Keratinocyte (primary cell): Measurements from ENCODE around the gene PUS1. TPM values are rescaled to one million over a fixed set of nuclear protein-coding genes. Genes with fewer than 3 reads are reported as not detected.

Experiments used
- DNase-seq: peaks from one replicate; pipeline ENCODE4 v3.0.0-alpha.2; 2011; ENCODE audit warnings: low read depth, missing footprints, low spot score
- FAIRE-seq: peaks from 2 replicates; lab custom pipeline; 2011; peaks lifted over from hg19 to GRCh38; lab: Jason Lieb, UNC
- H2AFZ ChIP-seq: 2 replicates; pipeline ENCODE4 v1.6.0; 2012; ENCODE audit warnings: low read length, control low read depth, inconsistent platforms; ENCODE audit not compliant: control insufficient read depth
- H3K27ac ChIP-seq: 2 replicates; pipeline ENCODE4 v1.5.1; 2011; ENCODE audit warnings: low read length; ENCODE audit not compliant: control insufficient read depth, insufficient read depth
- H3K27me3 ChIP-seq: 3 replicates; pipeline ENCODE4 v1.6.0; 2011; ENCODE audit warnings: low read length; ENCODE audit not compliant: control insufficient read depth, insufficient read depth; ENCODE audit errors: extremely low read depth
- H3K36me3 ChIP-seq, 2 experiments: 2 replicates in 1 of 2; 3 replicates in 1 of 2; pipeline ENCODE4 v1.5.1; 2011; ENCODE audit warnings: low read length in 2 of 2, mild to moderate bottlenecking in 1 of 2; ENCODE audit not compliant: control insufficient read depth in 2 of 2, insufficient read depth in 2 of 2; ENCODE audit errors: extremely low read depth in 1 of 2
- H3K4me1 ChIP-seq: 3 replicates; pipeline ENCODE4 v1.5.1; 2011; ENCODE audit warnings: low read length; ENCODE audit not compliant: control insufficient read depth, insufficient read depth; ENCODE audit errors: extremely low read depth
- H3K4me2 ChIP-seq: 3 replicates; pipeline ENCODE4 v1.6.0; 2011; ENCODE audit warnings: low read depth, low read length; ENCODE audit not compliant: control insufficient read depth, insufficient read depth; ENCODE audit errors: extremely low read depth
- H3K4me3 ChIP-seq, 3 experiments: fragments of 200-600 bp in 1 of 3; sonication (generic) in 1 of 3; 2 replicates in 2 of 3; 3 replicates in 1 of 3; pipeline ENCODE4 v1.5.1; 2011 to 2016; ENCODE audit warnings: low read length in 3 of 3, mild to moderate bottlenecking in 3 of 3, control low read depth in 2 of 3, inconsistent platforms in 1 of 3, low read depth in 1 of 3, mixed read lengths in 1 of 3, mixed run types in 1 of 3, moderate library complexity in 1 of 3; ENCODE audit not compliant: control insufficient read depth in 2 of 3, insufficient read depth in 2 of 3; ENCODE audit errors: extremely low read depth in 1 of 3
- H3K79me2 ChIP-seq: 2 replicates; pipeline ENCODE4 v1.6.0; 2012; ENCODE audit warnings: low read length; ENCODE audit not compliant: control insufficient read depth, insufficient read depth
- H3K9ac ChIP-seq: 3 replicates; pipeline ENCODE4 v1.6.0; 2011; ENCODE audit warnings: low read length; ENCODE audit not compliant: control insufficient read depth, insufficient read depth; ENCODE audit errors: extremely low read depth
- H3K9me1 ChIP-seq: 3 replicates; pipeline ENCODE4 v1.6.0; 2011; ENCODE audit warnings: low read length; ENCODE audit not compliant: control insufficient read depth, insufficient read depth; ENCODE audit errors: extremely low read depth
- H3K9me3 ChIP-seq: 2 replicates; pipeline ENCODE4 v1.5.1; 2012; ENCODE audit warnings: low read depth, low read length; ENCODE audit not compliant: control insufficient read depth
- H4K20me1 ChIP-seq: 3 replicates; pipeline ENCODE4 v1.6.0; 2011; ENCODE audit warnings: low read length; ENCODE audit not compliant: control insufficient read depth, insufficient read depth; ENCODE audit errors: extremely low read depth
- CTCF ChIP-seq, 3 experiments: IDR thresholded peaks in 1 of 3; conservative IDR thresholded peaks in 1 of 3; optimal IDR thresholded peaks in 1 of 3; 2 replicates in 2 of 3; 3 replicates in 1 of 3; pipeline versions ENCODE3 to v1.5.1; 2011; ENCODE audit warnings: low read length in 3 of 3, mild to moderate bottlenecking in 3 of 3, moderate library complexity in 2 of 3, control low read depth in 1 of 3, inconsistent platforms in 1 of 3; ENCODE audit not compliant: insufficient read depth in 2 of 3; ENCODE audit errors: extremely low read depth in 1 of 3
- EZH2 ChIP-seq: IDR thresholded peaks from one replicate; pipeline ENCODE4 v1.6.1; 2012; ENCODE audit warnings: inconsistent platforms, mild to moderate bottlenecking, low read length, moderate library complexity
- dilution Hi-C: fragments of 300-500 bp; cut with MboI; formaldehyde crosslinking; loops from one replicate; pipeline ENCODE4 v1.7.0; 2020; ENCODE audit warnings: low sequenced_read_pairs; ENCODE audit not compliant: extremely low pct_ligation_motif_present
- polyA plus RNA-seq, 5 experiments: library from polyadenylated mRNA; depleted of rRNA in 3 of 5; stranded (reverse) in 3 of 5; stranded (forward) in 1 of 5; unstranded in 1 of 5; fragments of >200 nt; gene quantifications; 1 replicate in 1 of 5; 2 replicates in 3 of 5; 3 replicates in 1 of 5; pipeline versions ENCODE4 v1.2.1 to v1.2.3, GENCODE V29; 2011 to 2012; ENCODE audit warnings: missing spikeins in 2 of 5, low read depth in 1 of 5, low replicate concordance in 1 of 5

PUS1 gene
- polyA plus RNA-seq, 1 donor (not counting 4 experiments of a cell fraction or from before 2014, with no cell fraction given) = 25.8 TPM

GRCh38 chr12:131929581-131930456 lies 743 bp downstream of the PUS1 start:
- H3K27ac ChIP-seq = peak overlapping the region; percentile 72
- TF ChIP-seq CTCF (optimal IDR thresholded peaks at IDR 0.05 in 1 of 3, IDR thresholded peaks at IDR 0.05 in 1 of 3, conservative IDR thresholded peaks at IDR 0.05 in 1 of 3; ENCODE audit: extremely low read depth in 1 of 3, insufficient read depth in 2 of 3, low read length in 3 of 3) (no peak), EZH2 (no peak)
- H3K4me2 ChIP-seq = peak overlapping the region; percentile 93
- H3K9me1 ChIP-seq = no peaks in the 10 kb centered on the region
- H3K36me3 ChIP-seq = peaks cover 17 to 29% of the 10 kb centered on the region in 2 experiments
- no peaks in the 10 kb centered on the region for H3K27me3 ChIP-seq
- H2AFZ ChIP-seq = no peak overlapping the region
- DNase-seq (no peak), FAIRE-seq (no peak)
- peaks cover 8% of the 10 kb centered on the region for H3K4me1 ChIP-seq
- no peaks in the 10 kb centered on the region for H3K9me3 ChIP-seq
- dilution Hi-C loops = no loop called here
- H3K4me3 ChIP-seq = peak overlapping the region; percentile 82 to 96 (median 94)
- peaks cover 29% of the 10 kb centered on the region for H3K79me2 ChIP-seq
- peak overlapping the region; percentile 87 for H3K9ac ChIP-seq
- H4K20me1 ChIP-seq = no peaks in the 10 kb centered on the region

GRCh38 chr12:131930510-131930909 lies 1.4 kb downstream of the PUS1 start:
- no peaks in the 10 kb centered on the region for H3K9me1 ChIP-seq
- peak overlapping the region; percentile 93 for H3K4me2 ChIP-seq
- no peaks in the 10 kb centered on the region for H3K9me3 ChIP-seq
- DNase-seq = no peak
- H3K27ac ChIP-seq = no peak overlapping the region
- FAIRE-seq = no peak
- peak overlapping the region; percentile 82 to 96 (median 94) for H3K4me3 ChIP-seq
- H3K9ac ChIP-seq = peak overlapping the region; percentile 87
- peaks cover 17 to 29% of the 10 kb centered on the region in 2 experiments for H3K36me3 ChIP-seq
- H3K27me3 ChIP-seq = no peaks in the 10 kb centered on the region
- peaks cover 8% of the 10 kb centered on the region for H3K4me1 ChIP-seq
- dilution Hi-C loops = no loop called here
- TF ChIP-seq CTCF (optimal IDR thresholded peaks at IDR 0.05 in 1 of 3, IDR thresholded peaks at IDR 0.05 in 1 of 3, conservative IDR thresholded peaks at IDR 0.05 in 1 of 3; ENCODE audit: extremely low read depth in 1 of 3, insufficient read depth in 2 of 3, low read length in 3 of 3) (no peak), EZH2 (no peak)
- H3K79me2 ChIP-seq = peaks cover 29% of the 10 kb centered on the region
- H2AFZ ChIP-seq = no peak overlapping the region
- no peaks in the 10 kb centered on the region for H4K20me1 ChIP-seq
